ENCODE results near the gene NFIX.

The NFIX gene

DNA sequence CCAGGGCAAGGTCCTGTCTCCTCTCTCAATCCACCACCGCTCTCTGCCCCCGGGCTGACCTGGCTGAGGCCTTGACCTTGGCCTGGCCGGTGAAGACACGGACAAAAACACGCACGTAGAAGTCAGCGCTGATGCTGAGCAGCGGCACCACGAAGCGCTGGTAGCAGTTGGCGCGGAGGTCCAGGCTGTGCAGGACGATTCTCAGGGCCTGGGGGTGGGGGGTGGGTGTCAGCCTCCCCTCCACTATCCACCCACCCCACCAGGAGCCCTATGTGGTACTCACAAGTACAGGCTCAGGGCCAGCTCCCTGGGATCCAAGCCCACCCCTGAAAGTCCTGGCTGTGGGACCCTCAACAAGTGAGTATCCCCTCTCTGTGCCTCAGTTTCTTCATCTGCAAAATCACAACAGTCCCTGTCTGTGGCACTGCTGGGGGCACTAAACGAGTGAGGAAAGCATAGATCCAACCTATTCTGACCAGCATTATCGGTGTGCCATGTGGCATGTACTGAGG, 114.9 kb downstream of the NFIX start:
- no peak for DNase-seq (ENCODE audit: insufficient read length, low spot score)
- TF ChIP-seq POLR2A (IDR thresholded peaks at IDR 0.05; ENCODE audit: low read depth, low read length) = no peak
- no peak for FAIRE-seq

DNA sequence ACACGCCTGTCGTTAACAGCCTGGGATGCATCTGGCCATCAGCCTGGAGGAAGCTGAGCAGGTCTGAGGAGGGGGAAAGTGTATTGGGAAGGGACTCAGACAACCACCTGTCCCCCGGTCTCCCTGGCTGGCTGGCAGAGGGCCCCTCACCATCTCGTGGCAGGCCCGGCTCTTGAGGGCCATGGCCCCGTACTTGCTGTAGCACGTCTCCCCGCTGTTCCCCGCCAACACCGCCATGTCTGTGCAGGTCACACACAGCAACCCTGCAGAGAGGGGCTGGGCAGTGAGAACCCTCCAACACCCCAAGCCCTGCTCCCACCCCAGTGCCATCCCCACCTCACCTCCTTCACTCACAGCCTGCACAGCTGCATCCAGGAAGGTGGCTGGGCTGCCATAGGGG, 117.3 kb downstream of the NFIX start:
- DNase-seq (ENCODE audit: insufficient read length, low spot score) = no peak
- no peak for TF ChIP-seq POLR2A (IDR thresholded peaks at IDR 0.05; ENCODE audit: low read depth, low read length)
- no peak for FAIRE-seq

DNA sequence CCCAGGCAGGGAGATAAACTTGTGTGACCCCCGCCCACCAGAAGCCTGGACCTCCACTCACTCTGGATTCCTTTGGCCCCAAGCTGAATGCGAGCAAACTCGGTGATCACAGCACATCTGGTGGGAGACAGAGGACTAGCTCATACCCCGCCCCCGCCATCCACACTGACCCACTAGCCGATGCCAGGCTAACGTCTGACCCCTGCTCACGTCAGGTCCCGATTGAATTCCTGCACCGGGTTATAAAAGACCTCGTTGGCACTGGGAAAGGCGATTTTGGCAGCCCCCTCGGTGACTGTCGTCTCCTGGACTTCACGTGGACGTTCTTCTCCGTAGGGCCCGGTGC, 120.6 kb downstream of the NFIX start:
- TF ChIP-seq POLR2A (IDR thresholded peaks at IDR 0.05; ENCODE audit: low read depth, low read length) = no peak
- FAIRE-seq (no peak), DNase-seq (ENCODE audit: insufficient read length, low spot score) (no peak)

DNA sequence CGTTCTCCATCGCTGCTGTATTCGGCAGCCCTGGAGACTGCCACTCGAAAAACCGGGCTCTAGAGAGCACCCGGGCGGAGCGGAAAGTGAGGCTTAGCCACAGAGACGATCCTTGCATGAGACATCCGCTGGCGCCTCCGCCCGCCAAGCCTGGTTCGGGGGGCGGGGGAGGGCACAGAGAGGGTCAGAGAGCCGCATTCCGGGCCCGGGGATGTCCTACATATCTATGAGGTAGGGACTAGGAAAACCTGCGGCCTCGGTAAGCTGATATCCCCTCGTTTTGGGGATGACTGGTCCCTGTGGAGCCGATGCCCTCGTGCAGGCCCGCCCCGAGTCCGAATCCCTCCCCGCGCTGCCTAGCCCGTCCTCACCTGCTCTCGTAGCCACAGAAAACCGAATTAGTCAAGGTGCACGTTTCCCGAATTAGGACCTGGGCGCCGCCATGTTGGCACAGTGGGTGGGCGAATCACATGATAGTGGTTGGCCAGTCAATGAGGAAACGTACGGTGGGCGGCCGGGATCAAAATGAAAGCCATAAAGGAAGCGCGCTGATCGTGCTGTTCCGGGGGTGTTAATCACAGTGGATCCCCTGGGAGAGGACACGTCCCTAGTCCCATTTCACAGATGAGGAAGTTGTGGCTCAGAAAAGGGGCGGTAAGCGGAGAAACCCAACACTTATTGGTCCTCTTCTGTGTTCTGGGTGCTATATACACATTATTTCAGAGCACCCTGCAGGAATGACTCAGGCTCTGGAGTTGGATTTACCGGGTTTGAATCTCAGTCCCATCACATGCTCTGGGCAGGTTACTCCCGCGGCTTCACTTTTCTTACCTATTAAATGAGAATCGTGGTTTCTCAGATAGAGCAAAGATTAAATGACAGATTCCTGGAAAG, 121.3 kb downstream of the NFIX start, which contains the start of gene TRMT1:
Gene TRMT1, minus strand, starts transcription at position 459 of the 894 bp plus-strand sequence. Its CDS starts 341 bp downstream, at position 118.
- peak; percentile 52 for FAIRE-seq
- TF ChIP-seq POLR2A (IDR thresholded peaks at IDR 0.05; ENCODE audit: low read depth, low read length) = 0 out of 2 replicates have a peak, but pooled peaks have one; percentile 13
- peak; percentile 97 for DNase-seq (ENCODE audit: insufficient read length, low spot score)

DNA sequence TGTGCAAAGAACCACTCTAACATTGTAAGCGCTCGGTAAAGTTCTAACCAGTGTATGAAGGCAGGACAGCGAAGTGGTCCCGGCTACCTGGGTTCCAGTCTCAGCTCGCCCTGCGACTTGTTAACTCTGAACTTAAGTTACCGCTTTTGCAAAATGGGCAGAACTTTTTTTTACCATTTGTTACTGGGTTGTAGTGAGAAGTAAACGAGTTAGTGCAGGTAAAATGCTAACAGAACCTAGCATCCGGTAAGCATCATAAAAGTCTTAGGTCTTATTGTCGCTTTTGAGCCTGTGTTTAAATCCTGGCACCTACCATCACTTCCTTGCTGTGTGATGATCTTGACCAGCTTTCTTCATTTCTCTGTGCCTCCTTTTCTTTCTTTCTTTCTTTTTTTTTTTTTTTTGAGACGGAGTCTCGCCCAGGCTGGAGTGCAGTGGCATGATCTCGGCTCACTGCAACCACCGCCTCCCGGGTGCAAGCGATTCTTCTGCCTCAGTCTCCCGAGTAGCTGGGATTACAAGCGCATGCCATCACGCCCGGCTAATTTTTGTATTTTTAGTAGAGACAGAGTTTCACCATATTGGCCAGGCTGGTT, 122.0 kb downstream of the NFIX start:
- no peak for TF ChIP-seq POLR2A (IDR thresholded peaks at IDR 0.05; ENCODE audit: low read depth, low read length)
- FAIRE-seq = no peak
- DNase-seq (ENCODE audit: insufficient read length, low spot score) = no peak

DNA sequence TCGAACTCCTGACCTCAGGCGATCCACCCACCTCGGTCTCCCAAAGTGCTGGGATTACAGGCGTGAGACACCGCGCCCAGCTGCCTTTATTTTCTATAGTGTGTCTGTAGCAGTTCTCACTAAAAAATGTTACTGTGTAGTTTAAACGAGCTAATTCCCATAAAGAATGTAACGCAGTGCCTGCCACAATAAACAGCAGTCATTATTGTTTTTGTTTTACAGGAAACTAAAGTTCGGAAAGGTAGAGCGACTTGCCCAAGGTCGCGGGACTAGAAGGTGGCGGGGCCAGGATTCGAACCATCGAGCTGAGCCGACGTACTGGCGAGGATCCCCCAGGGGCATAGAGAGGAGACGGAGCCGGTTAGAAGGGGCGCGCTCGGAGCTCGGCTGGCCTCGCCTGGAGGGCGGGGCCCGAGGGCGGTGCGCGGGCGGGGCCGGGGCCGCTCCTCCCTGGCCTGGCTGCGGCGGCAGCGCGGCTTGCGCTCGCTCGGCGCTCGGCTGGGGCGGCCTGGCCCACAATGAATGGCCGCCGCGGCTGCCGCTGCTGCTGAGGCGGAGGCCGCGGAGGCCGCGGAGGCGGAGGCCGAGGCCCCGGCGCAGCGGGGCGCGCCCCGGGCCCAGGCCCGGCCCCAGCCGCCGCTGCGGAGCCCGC, 122.6 kb downstream of the NFIX start, which contains the start of gene NACC1:
Gene NACC1, plus strand, starts transcription at position 493 of the 652 bp plus-strand sequence. CDS start 16,944 bp downstream, outside the sequence.
- FAIRE-seq (no peak), DNase-seq (ENCODE audit: insufficient read length, low spot score) (peak; percentile 95)
- TF ChIP-seq POLR2A (IDR thresholded peaks at IDR 0.05; ENCODE audit: low read depth, low read length) = peak; percentile 51

DNA sequence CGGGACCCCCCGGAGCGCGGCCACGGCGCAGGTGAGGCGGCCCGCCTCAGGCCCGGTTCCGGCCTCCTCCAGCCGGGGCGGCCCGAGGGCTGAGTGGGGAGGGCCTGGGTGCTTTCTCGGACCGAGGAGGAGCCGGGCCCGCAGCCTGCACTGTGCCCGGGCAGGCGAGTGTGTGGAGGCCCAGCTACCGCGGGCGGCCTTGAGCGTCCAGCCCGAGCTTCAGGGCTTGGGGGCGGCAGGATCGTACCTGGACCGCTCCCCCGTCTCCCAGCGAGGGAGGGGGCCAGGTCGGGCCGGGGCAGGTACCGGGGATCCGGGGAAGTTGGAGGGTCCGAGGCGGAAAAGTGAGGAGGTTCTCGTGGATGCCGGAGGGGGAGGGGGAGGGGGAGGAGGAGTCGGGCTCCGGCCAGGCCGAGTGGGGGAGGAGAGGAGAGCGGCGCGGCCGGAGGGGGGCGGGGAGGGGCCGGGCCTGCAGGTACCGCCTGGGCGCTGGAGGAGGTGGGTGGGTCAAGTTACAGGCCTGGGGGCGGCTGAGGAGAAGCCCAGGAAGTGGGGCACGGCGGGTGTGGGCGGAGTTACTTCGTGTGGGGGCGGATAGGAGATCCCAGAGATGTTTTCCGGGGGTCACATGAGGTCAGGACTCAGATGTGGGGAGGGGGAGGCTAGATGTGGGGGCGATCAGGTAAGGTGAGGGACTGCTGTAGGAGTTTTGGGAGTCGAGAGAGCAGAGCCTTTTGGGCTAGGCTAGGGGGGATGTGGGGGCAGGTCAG, 123.3 kb downstream of the NFIX start:
- no peak for FAIRE-seq
- no peak for TF ChIP-seq POLR2A (IDR thresholded peaks at IDR 0.05; ENCODE audit: low read depth, low read length)
- no peak for DNase-seq (ENCODE audit: insufficient read length, low spot score)

DNA sequence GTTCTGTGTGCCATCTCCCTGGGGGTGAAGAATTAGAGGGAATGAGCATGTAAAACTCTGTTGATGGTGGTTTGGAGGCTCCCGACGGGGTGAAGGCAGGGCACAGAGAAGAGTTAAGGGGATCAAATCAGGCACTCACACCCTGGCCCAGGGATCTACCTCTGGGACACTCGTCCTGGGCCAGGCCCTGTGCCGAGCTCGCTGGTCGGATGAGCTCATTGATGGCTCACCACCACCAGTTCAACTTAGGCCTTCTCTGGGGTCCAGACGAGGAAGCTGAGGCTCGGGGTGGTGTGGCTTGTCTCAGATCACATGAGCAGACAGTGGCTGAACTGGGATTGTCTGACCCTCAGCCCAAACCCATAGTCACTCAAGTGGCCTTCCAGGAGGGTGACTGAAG, 124.4 kb downstream of the NFIX start:
- FAIRE-seq = no peak
- no peak for DNase-seq (ENCODE audit: insufficient read length, low spot score)
- no peak for TF ChIP-seq POLR2A (IDR thresholded peaks at IDR 0.05; ENCODE audit: low read depth, low read length)

DNA sequence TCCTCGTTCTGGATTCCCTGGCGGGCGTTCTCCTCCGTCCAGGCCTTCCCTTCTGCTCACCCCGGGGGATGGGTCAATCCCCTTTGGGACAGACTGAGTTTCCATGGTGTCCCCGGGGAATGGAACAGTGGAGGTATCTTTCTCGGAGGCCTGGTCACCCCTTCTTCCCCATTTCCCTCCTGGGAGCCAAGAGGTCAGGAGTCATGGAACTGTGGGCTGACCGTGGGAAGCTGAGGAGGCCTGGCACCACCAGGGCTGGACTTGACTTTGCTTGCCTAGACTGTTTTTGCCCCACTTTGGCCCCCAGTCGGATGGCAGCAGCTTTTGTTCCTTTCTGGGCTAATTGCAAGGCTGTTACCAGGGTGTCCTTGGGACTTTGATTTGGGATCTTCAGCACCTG, 124.8 kb downstream of the NFIX start:
- no peak for DNase-seq (ENCODE audit: insufficient read length, low spot score)
- no peak for FAIRE-seq
- TF ChIP-seq POLR2A (IDR thresholded peaks at IDR 0.05; ENCODE audit: low read depth, low read length) = no peak

DNA sequence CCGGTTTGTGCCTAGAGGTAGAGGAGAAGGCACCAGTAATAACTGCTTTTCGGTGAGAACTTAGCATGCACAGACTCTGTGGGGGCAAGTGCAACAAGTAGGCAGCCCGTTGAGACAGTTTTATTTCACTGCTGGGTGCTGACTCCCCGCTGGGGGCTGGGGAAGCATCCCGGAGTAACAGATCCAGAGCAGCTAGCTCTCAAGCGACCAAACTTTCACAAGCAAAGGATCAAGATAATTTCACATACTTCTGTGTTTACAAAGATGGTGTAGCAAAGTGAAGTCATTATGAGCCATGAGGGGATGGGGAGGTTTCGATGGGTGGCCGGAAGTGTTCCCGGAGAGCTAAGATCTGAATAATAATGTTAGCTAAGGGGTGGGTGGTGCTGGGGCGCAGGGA, 125.5 kb downstream of the NFIX start:
- DNase-seq (ENCODE audit: insufficient read length, low spot score) (no peak), FAIRE-seq (no peak)
- no peak for TF ChIP-seq POLR2A (IDR thresholded peaks at IDR 0.05; ENCODE audit: low read depth, low read length)

DNA sequence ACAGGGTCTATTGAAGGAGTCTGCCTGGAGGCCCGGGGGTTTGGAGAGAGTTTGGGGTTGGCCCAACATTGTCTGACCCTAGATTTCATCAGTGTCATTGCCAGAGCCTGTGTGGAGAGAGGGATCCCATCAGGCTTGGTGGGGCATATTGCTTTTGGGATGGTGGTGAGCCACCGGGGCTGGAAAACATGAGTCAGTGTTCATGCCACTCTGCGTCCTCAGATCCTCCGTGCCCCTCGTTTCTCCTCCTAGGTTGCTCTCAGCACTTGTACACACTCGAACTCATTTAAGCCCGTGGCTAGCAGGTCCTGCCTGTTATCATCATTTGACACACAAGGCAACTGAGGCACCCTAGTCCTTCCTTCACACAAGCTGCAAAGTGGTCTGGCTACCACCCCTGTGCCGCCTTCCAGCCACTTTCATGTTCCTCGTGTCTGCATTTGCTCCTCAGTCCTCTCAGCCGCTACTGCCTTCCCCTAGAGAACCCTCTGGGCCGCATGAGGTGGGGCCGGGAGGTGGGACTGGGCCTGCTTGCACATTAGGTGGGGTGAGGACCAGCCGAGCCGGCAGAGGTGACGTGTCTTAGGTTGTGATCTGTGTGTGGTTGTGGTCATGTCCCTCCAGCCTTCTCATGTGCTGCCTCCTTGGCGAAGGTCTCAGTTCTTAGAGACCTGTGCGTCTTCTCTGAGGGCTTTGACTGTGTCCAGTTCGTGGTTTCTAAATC, 126.4 kb downstream of the NFIX start:
- FAIRE-seq = no peak

DNA sequence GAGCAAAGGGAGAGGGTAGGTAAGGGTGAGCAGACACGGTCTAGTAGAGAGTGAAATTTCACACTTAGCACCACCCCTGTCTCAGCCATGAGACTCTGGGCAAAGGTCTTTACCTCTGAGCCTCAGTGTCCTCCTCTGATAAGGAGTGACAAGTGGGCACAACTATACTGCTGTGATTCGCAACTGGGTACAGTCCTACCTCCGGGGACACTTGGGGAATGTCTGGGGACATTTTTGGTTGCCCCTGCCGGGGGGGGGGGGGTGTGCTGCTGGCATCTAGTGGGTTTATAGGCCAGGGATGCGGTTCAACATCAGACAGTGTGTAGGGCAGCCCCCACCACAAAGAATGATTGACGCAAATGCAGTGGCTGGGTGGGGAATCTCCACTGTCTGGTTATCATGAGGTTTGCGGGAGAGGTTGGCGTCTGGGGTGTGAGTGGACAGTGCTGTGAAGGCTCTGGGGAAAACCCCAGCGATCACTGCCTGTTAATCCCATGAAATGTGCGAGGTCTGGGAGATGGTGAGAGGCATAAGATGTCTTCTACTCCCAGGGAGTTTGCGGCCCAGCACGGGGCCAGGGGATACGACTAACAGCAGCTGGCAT, 127.1 kb downstream of the NFIX start:
- DNase-seq (ENCODE audit: insufficient read length, low spot score) = no peak
- no peak for FAIRE-seq
- no peak for TF ChIP-seq POLR2A (IDR thresholded peaks at IDR 0.05; ENCODE audit: low read depth, low read length)

More for the DNA sequence above, 126.4 kb downstream of the NFIX start:
- no peak for DNase-seq (ENCODE audit: insufficient read length, low spot score)
- TF ChIP-seq POLR2A (IDR thresholded peaks at IDR 0.05; ENCODE audit: low read depth, low read length) = no peak
